Measurements from ENCODE around the gene OAS3.

DNA sequence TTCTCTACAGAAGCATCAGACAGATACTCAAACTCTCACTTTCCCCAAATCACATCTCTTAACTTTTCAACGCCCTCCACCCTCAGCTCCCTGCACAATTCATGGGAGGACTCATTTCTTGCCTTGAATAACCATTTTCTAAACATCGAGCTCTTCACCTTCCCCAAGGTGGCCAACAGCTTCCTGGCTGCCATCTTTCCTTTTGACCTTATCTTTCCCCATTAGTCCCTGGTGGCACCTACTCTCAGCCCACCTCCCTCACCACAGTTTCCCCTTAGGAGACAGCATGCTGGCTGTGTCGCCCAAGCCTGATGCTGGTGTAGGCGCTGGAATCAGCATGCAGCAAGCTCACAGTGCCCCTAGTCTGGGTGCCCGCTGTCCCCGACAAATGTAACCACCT lies 39.9 kb upstream of the OAS3 start:
- TF ChIP-seq TCF12 (IDR thresholded peaks at IDR 0.05; ENCODE audit: low read depth, low read length), result no peak
- TF ChIP-seq, protein P1, sequence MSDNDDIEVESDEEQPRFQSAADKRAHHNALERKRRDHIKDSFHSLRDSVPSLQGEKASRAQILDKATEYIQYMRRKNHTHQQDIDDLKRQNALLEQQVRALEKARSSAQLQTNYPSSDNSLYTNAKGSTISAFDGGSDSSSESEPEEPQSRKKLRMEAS (IDR thresholded peaks at IDR 0.05; ENCODE audit: low read depth, low read length), result no peak
- no peak for TF ChIP-seq YY1 (IDR thresholded peaks at IDR 0.05; ENCODE audit: low read depth, low read length)
- TF ChIP-seq, protein P2, sequence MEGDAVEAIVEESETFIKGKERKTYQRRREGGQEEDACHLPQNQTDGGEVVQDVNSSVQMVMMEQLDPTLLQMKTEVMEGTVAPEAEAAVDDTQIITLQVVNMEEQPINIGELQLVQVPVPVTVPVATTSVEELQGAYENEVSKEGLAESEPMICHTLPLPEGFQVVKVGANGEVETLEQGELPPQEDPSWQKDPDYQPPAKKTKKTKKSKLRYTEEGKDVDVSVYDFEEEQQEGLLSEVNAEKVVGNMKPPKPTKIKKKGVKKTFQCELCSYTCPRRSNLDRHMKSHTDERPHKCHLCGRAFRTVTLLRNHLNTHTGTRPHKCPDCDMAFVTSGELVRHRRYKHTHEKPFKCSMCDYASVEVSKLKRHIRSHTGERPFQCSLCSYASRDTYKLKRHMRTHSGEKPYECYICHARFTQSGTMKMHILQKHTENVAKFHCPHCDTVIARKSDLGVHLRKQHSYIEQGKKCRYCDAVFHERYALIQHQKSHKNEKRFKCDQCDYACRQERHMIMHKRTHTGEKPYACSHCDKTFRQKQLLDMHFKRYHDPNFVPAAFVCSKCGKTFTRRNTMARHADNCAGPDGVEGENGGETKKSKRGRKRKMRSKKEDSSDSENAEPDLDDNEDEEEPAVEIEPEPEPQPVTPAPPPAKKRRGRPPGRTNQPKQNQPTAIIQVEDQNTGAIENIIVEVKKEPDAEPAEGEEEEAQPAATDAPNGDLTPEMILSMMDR (IDR thresholded peaks at IDR 0.05 in 2 of 3, conservative IDR thresholded peaks at IDR 0.05 in 1 of 3; ENCODE audit: control insufficient read depth in 2 of 3, extremely low read depth in 1 of 3, insufficient read depth in 1 of 3, low read depth in 3 of 3, low read length in 3 of 3), result no peak
- TF ChIP-seq GABPA (IDR thresholded peaks at IDR 0.05; ENCODE audit: low read depth), result no peak
- TF ChIP-seq ZNF274 (IDR thresholded peaks at IDR 0.05; ENCODE audit: insufficient read depth, insufficient read length), result no peak
- TF ChIP-seq, protein P3, sequence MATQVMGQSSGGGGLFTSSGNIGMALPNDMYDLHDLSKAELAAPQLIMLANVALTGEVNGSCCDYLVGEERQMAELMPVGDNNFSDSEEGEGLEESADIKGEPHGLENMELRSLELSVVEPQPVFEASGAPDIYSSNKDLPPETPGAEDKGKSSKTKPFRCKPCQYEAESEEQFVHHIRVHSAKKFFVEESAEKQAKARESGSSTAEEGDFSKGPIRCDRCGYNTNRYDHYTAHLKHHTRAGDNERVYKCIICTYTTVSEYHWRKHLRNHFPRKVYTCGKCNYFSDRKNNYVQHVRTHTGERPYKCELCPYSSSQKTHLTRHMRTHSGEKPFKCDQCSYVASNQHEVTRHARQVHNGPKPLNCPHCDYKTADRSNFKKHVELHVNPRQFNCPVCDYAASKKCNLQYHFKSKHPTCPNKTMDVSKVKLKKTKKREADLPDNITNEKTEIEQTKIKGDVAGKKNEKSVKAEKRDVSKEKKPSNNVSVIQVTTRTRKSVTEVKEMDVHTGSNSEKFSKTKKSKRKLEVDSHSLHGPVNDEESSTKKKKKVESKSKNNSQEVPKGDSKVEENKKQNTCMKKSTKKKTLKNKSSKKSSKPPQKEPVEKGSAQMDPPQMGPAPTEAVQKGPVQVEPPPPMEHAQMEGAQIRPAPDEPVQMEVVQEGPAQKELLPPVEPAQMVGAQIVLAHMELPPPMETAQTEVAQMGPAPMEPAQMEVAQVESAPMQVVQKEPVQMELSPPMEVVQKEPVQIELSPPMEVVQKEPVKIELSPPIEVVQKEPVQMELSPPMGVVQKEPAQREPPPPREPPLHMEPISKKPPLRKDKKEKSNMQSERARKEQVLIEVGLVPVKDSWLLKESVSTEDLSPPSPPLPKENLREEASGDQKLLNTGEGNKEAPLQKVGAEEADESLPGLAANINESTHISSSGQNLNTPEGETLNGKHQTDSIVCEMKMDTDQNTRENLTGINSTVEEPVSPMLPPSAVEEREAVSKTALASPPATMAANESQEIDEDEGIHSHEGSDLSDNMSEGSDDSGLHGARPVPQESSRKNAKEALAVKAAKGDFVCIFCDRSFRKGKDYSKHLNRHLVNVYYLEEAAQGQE (IDR thresholded peaks at IDR 0.05; ENCODE audit: low read depth, low read length), result no peak
- no peak for TF ChIP-seq JUND (IDR thresholded peaks at IDR 0.05; ENCODE audit: low read depth, low read length)
- no peak for TF ChIP-seq CBX5 (IDR thresholded peaks at IDR 0.05; ENCODE audit: low read depth)
- no peak for TF ChIP-seq RELA (IDR thresholded peaks at IDR 0.05; ENCODE audit: borderline replicate concordance, partially characterized antibody)
- TF ChIP-seq POLR2AphosphoS5 (IDR thresholded peaks at IDR 0.05; ENCODE audit: low read length), result no peak
- TF ChIP-seq MXI1 (IDR thresholded peaks at IDR 0.05; ENCODE audit: low read depth, low read length), result no peak
